SU-DHL-6 (cell line): Measurements from ENCODE around the gene OMP.

Experiments used
- H2AFZ ChIP-seq: fragments of 200-600 bp; sonication (generic); 2 replicates; pipeline ENCODE4 v1.6.1; 2014; ENCODE audit warnings: low read depth, mild to moderate bottlenecking, moderate library complexity, mixed read lengths, antibody characterized with exemption, low read length; ENCODE audit not compliant: severe bottlenecking
- H3F3A ChIP-seq: fragments of 200-600 bp; shearing (Covaris generic); 2 replicates; pipeline ENCODE4 v1.6.0; 2016; ENCODE audit warnings: antibody characterized with exemption, mild to moderate bottlenecking; ENCODE audit not compliant: insufficient read depth
- H3K27ac ChIP-seq: fragments of 200-600 bp; sonication (generic); 2 replicates; pipeline ENCODE4 v1.5.1; 2016; ENCODE audit warnings: low read depth, mild to moderate bottlenecking, low read length, moderate library complexity, mixed read lengths
- H3K27me3 ChIP-seq: fragments of 200-600 bp; sonication (generic), shearing (Covaris generic); 2 replicates; pipeline ENCODE4 v1.6.0; 2014; ENCODE audit warnings: mild to moderate bottlenecking, low read length
- H3K36me3 ChIP-seq: fragments of 200-600 bp; sonication (generic); 2 replicates; pipeline ENCODE4 v1.6.1; 2014; ENCODE audit warnings: mild to moderate bottlenecking, low read length, mixed read lengths
- H3K4me2 ChIP-seq: fragments of 300-600, 200-600 bp; shearing (Covaris generic), sonication (generic); 2 replicates; pipeline ENCODE4 v1.6.0; 2014; ENCODE audit warnings: low read length, low read depth, mild to moderate bottlenecking; ENCODE audit not compliant: poor library complexity, severe bottlenecking
- H3K4me3 ChIP-seq: fragments of 200-600 bp; sonication (generic); 2 replicates; pipeline ENCODE4 v1.5.1; 2014; ENCODE audit warnings: antibody characterized with exemption, low read length, mild to moderate bottlenecking, mixed read lengths; ENCODE audit not compliant: insufficient read depth, poor library complexity, severe bottlenecking
- H3K79me2 ChIP-seq: fragments of 200-600 bp; sonication (generic); 2 replicates; pipeline ENCODE4 v1.6.1; 2014; ENCODE audit warnings: mild to moderate bottlenecking, low read length, moderate library complexity; ENCODE audit not compliant: insufficient read depth
- H3K9ac ChIP-seq: fragments of 200-600 bp; sonication (generic); 2 replicates; pipeline ENCODE4 v1.7.0; 2014; ENCODE audit warnings: mild to moderate bottlenecking, low read length
- H3K9me2 ChIP-seq: fragments of 200-600 bp; sonication (generic); replicated peaks from 2 replicates; pipeline ENCODE4 v1.6.1; 2014; ENCODE audit warnings: low read length; ENCODE audit not compliant: insufficient read depth
- H3K9me3 ChIP-seq: fragments of 200-600 bp; sonication (generic); 2 replicates; pipeline ENCODE4 v1.6.1; 2014; ENCODE audit warnings: low read length, mixed read lengths; ENCODE audit not compliant: insufficient read depth
- H4K20me1 ChIP-seq: fragments of 200-600 bp; sonication (generic); 2 replicates; pipeline ENCODE4 v1.6.1; 2014; ENCODE audit warnings: low read depth, mild to moderate bottlenecking, antibody characterized with exemption, low read length, moderate library complexity, mixed read lengths
- EZH2phosphoT487 ChIP-seq: fragments of 200-600 bp; sonication (generic), shearing (Covaris generic); conservative IDR thresholded peaks from 2 replicates; pipeline ENCODE4 v1.6.1; 2018; ENCODE audit warnings: mild to moderate bottlenecking, antibody characterized with exemption, low read length, moderate library complexity, mixed read lengths
- TF ChIP-seq, protein P1 (sequence below): fragments of 200-600 bp; sonication (generic); IDR thresholded peaks from one replicate; pipeline ENCODE4 v1.5.1; 2017; ENCODE audit warnings: antibody characterized with exemption, mild to moderate bottlenecking, low read length, moderate library complexity; ENCODE audit not compliant: insufficient read depth, poor library complexity, severe bottlenecking

OMP gene

DNA sequence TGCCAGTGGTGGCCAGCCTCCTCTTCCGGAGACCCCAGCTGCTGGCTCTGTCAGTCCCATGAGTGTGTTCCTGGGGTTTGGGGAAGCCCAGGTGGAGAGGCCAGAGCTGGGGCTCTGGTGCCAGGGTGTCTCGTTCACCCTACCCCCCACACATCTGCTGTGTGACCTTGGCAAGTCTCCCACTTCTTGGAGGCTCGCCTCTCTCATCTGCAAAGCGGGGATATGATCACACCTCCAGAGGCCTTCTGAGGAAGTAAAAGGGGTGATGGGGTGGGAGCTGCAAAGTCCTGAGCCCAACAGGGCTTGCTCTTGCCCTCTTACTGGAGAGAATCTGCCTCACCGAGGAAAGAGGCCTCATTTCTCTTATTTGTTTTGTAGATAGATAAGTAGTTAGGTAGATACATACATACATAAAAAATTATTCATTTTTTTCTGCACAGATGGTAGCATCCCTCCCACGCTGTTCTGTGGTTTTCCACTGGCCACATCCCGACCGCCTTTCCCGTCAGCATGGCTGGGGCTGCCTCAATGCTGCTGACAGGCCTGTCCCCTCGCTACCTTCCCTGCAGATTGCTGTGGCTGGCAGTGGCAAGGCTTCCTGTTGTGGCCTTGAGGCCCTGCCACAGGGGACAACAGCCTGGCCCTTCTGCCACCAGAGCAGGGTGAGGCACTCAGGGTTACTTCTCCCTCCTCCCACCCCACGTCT lies 49.3 kb downstream of the OMP start:
- no peak overlapping the region for H2AFZ ChIP-seq
- no peaks in the 10 kb centered on the region for H3F3A ChIP-seq
- no peak overlapping the region for H3K4me3 ChIP-seq
- TF ChIP-seq, protein P1, sequence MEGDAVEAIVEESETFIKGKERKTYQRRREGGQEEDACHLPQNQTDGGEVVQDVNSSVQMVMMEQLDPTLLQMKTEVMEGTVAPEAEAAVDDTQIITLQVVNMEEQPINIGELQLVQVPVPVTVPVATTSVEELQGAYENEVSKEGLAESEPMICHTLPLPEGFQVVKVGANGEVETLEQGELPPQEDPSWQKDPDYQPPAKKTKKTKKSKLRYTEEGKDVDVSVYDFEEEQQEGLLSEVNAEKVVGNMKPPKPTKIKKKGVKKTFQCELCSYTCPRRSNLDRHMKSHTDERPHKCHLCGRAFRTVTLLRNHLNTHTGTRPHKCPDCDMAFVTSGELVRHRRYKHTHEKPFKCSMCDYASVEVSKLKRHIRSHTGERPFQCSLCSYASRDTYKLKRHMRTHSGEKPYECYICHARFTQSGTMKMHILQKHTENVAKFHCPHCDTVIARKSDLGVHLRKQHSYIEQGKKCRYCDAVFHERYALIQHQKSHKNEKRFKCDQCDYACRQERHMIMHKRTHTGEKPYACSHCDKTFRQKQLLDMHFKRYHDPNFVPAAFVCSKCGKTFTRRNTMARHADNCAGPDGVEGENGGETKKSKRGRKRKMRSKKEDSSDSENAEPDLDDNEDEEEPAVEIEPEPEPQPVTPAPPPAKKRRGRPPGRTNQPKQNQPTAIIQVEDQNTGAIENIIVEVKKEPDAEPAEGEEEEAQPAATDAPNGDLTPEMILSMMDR, result no peak
- no peak for TF ChIP-seq EZH2phosphoT487
- H3K27me3 ChIP-seq, result no peaks in the 10 kb centered on the region
- H3K79me2 ChIP-seq, result no peaks in the 10 kb centered on the region
- no peaks in the 10 kb centered on the region for H3K9me3 ChIP-seq
- H3K9ac ChIP-seq, result no peak overlapping the region
- no peak overlapping the region for H3K27ac ChIP-seq
- no peaks in the 10 kb centered on the region for H4K20me1 ChIP-seq
- H3K9me2 ChIP-seq, result no peaks in the 10 kb centered on the region
- no peak overlapping the region for H3K4me2 ChIP-seq
- no peaks in the 10 kb centered on the region for H3K36me3 ChIP-seq

DNA sequence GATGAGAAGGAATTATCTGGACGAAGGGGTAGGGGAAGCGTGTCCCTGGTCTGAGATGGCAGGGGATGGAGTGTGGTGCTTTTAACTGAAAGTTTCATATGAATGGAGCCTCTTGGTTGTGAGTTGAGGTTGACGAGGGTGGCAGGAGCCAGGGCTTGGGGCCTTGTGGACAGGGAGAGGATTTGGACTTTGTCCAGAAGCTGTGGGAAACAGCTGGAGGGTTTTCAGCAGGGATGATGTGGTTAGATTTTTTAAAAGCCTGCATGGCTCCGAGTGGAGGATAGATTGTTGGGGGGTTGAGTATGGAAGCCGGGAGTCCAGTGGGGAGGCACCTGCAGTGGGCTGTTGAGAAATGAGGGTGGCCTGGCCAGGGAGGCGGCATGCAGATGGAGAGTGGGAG lies 50.2 kb downstream of the OMP start:
- TF ChIP-seq, protein P1, result no peak
- TF ChIP-seq EZH2phosphoT487, result no peak
- H3K4me3 ChIP-seq, result no peak overlapping the region
- H3K9me2 ChIP-seq, result no peaks in the 10 kb centered on the region
- H2AFZ ChIP-seq, result no peak overlapping the region
- no peaks in the 10 kb centered on the region for H3K79me2 ChIP-seq
- no peak overlapping the region for H3K27ac ChIP-seq
- no peak overlapping the region for H3K4me2 ChIP-seq
- no peaks in the 10 kb centered on the region for H3K36me3 ChIP-seq
- no peak overlapping the region for H3K9ac ChIP-seq
- H3F3A ChIP-seq, result no peaks in the 10 kb centered on the region
- no peaks in the 10 kb centered on the region for H4K20me1 ChIP-seq
- H3K27me3 ChIP-seq, result no peaks in the 10 kb centered on the region
- no peaks in the 10 kb centered on the region for H3K9me3 ChIP-seq
